Gastrocnemius medialis (tissue), 4 donors: ENCODE results near the gene CHN2. TPM values are rescaled to one million over a fixed set of nuclear protein-coding genes. Genes with fewer than 3 reads are reported as not detected.

Source experiments
- ATAC-seq, 2 donors: fragments of 150-250 bp; one replicate each; pipeline ENCODE4 v1.9.1; 2016
- DNase-seq, 2 donors: peaks; one replicate each; pipeline ENCODE4 v3.0.0-alpha.2; 2019
- H3K27ac ChIP-seq, 4 donors: fragments of 200-600 bp; sonication (generic); 1 replicate in 1 of 4; 2 replicates in 3 of 4; pipeline ENCODE4 v1.5.1; 2016 to 2018; ENCODE audit warnings: mild to moderate bottlenecking in 2 of 4, moderate library complexity in 1 of 4
- H3K27me3 ChIP-seq, 3 donors: fragments of 200-600 bp; sonication (generic) in 2 of 3; 1 replicate in 1 of 3; 2 replicates in 2 of 3; pipeline versions ENCODE4 v1.5.1 to v1.6.0; 2016 to 2019; ENCODE audit warnings: mild to moderate bottlenecking in 1 of 3, moderate library complexity in 1 of 3
- H3K36me3 ChIP-seq, 2 donors: fragments of 200-600 bp; sonication (generic) in 1 of 2; one replicate each; pipeline ENCODE4 v1.5.1; 2017 to 2018
- H3K4me1 ChIP-seq, 2 donors: fragments of 200-600 bp; sonication (generic) in 1 of 2; one replicate each; pipeline ENCODE4 v1.5.1; 2016 to 2017; ENCODE audit warnings: mild to moderate bottlenecking in 2 of 2
- H3K4me3 ChIP-seq, 4 donors: fragments of 200-600 bp; sonication (generic) in 3 of 4; 1 replicate in 1 of 4; 2 replicates in 3 of 4; pipeline ENCODE4 v1.5.1; 2016 to 2019; ENCODE audit warnings: mild to moderate bottlenecking in 2 of 4
- H3K9me3 ChIP-seq, 3 donors: fragments of 200-600 bp; sonication (generic) in 2 of 3; 1 replicate in 1 of 3; 2 replicates in 2 of 3; pipeline ENCODE4 v1.5.1; 2016 to 2019
- POLR2A ChIP-seq, 2 donors: fragments of 450-650 bp; IDR thresholded peaks; one replicate each; pipeline ENCODE4 v1.6.1; 2017; ENCODE audit warnings: antibody characterized with exemption in 2 of 2, mild to moderate bottlenecking in 2 of 2, moderate library complexity in 2 of 2
- in situ Hi-C, 4 donors: fragments of 200-750 bp; cut with MboI; loops; one replicate each; pipeline versions ENCODE4 v1.15.0 to v1.8.0; 2017; ENCODE audit warnings: low sequenced_read_pairs in 4 of 4
- intact Hi-C: fragments of 100-400 bp; cut with DNase I; formaldehyde crosslinking; loops from one replicate; pipeline ENCODE4 v1.15.1; 2023; ENCODE audit warnings: low total_unique reads
- total RNA-seq, 4 donors: library from RNA; depleted of rRNA; stranded (reverse); fragments of >200 nt; gene quantifications; one replicate each; pipeline versions ENCODE4 v1.1.0 to v1.2.3, GENCODE V29; 2016
- TF ChIP-seq, protein P1 (sequence below), 5 experiments: fragments of 450-650 bp in 3 of 5; fragments of 200-600 bp in 2 of 5; sonication (generic) in 2 of 5; IDR thresholded peaks in 4 of 5; conservative IDR thresholded peaks in 1 of 5; 1 replicate in 4 of 5; 2 replicates in 1 of 5; pipeline ENCODE4 v1.5.1; 2016 to 2019; ENCODE audit warnings: antibody characterized with exemption in 5 of 5, mild to moderate bottlenecking in 3 of 5, moderate library complexity in 3 of 5

CHN2 gene
- total RNA-seq, 4 donors from 2014 or later, result 5.9 to 11.3 (median 8.2) TPM

GRCh38 chr7:29487424-29487823 lies 292.8 kb downstream of the CHN2 start:
- ATAC-seq (no peak), DNase-seq (no peak)
- Histone ChIP-seq H3K4me3 (no peak overlapping the region), H3K36me3 (no peaks in the 10 kb centered on the region), H3K4me1 (no peaks in the 10 kb centered on the region), H3K27me3 (no peaks in the 10 kb centered on the region), H3K9me3 (no peaks in the 10 kb centered on the region), H3K27ac (no peak overlapping the region)
- intact Hi-C loops (no loop called here), in situ Hi-C loops (no loop called here)
- TF ChIP-seq, protein P1, sequence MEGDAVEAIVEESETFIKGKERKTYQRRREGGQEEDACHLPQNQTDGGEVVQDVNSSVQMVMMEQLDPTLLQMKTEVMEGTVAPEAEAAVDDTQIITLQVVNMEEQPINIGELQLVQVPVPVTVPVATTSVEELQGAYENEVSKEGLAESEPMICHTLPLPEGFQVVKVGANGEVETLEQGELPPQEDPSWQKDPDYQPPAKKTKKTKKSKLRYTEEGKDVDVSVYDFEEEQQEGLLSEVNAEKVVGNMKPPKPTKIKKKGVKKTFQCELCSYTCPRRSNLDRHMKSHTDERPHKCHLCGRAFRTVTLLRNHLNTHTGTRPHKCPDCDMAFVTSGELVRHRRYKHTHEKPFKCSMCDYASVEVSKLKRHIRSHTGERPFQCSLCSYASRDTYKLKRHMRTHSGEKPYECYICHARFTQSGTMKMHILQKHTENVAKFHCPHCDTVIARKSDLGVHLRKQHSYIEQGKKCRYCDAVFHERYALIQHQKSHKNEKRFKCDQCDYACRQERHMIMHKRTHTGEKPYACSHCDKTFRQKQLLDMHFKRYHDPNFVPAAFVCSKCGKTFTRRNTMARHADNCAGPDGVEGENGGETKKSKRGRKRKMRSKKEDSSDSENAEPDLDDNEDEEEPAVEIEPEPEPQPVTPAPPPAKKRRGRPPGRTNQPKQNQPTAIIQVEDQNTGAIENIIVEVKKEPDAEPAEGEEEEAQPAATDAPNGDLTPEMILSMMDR (IDR thresholded peaks at IDR 0.05 in 4 of 5, conservative IDR thresholded peaks at IDR 0.05 in 1 of 5), result no peak
- TF ChIP-seq POLR2A (IDR thresholded peaks at IDR 0.05), result no peak

- ATAC-seq (no peak), DNase-seq (no peak)
- TF ChIP-seq, protein P1 (IDR thresholded peaks at IDR 0.05 in 4 of 5, conservative IDR thresholded peaks at IDR 0.05 in 1 of 5), result no peak
- no peak for TF ChIP-seq POLR2A (IDR thresholded peaks at IDR 0.05)
- H3K27ac ChIP-seq, result no peak overlapping the region
- intact Hi-C loops (no loop called here), in situ Hi-C loops (no loop called here)
- no peaks in the 10 kb centered on the region for H3K27me3 ChIP-seq
- H3K36me3 ChIP-seq, result no peaks in the 10 kb centered on the region
- H3K4me1 ChIP-seq, result no peaks in the 10 kb centered on the region
- no peak overlapping the region for H3K4me3 ChIP-seq
- no peaks in the 10 kb centered on the region for H3K9me3 ChIP-seq
Observed at GRCh38 chr7:29488203-29488970, 293.8 kb downstream of the CHN2 start.

DNA sequence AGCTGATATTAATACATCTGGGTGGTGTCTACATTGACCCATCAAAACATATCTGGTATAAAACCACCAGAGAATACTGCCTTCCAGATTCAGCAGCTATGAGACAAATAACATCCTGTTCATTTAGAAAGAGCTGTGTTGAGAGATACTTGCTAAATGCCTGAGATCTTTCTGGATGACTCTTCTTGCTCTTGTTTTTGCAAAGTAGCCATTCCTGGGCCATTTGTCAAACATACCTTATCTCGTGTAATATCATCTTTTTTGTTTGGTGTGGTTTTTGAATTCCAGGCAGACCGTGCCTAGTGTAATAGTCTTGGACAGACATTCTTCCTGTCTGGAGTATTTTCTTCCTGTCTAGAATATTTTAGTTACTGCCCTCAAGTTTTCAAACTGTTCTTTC lies 294.4 kb downstream of the CHN2 start:
- no peaks in the 10 kb centered on the region for H3K9me3 ChIP-seq
- intact Hi-C loops, result no loop called here
- no peak overlapping the region for H3K27ac ChIP-seq
- no peaks in the 10 kb centered on the region for H3K36me3 ChIP-seq
- no peaks in the 10 kb centered on the region for H3K4me1 ChIP-seq
- no peaks in the 10 kb centered on the region for H3K27me3 ChIP-seq
- in situ Hi-C loops, result no loop called here
- no peak for TF ChIP-seq POLR2A (IDR thresholded peaks at IDR 0.05)
- TF ChIP-seq, protein P1 (IDR thresholded peaks at IDR 0.05 in 4 of 5, conservative IDR thresholded peaks at IDR 0.05 in 1 of 5), result no peak
- DNase-seq, result no peak
- ATAC-seq, result no peak
- no peak overlapping the region for H3K4me3 ChIP-seq

- no peak overlapping the region for H3K27ac ChIP-seq
- no peaks in the 10 kb centered on the region for H3K36me3 ChIP-seq
- in situ Hi-C loops, result no loop called here
- intact Hi-C loops, result no loop called here
- no peaks in the 10 kb centered on the region for H3K9me3 ChIP-seq
- H3K4me3 ChIP-seq, result no peak overlapping the region
- no peak for DNase-seq
- H3K27me3 ChIP-seq, result no peaks in the 10 kb centered on the region
- TF ChIP-seq, protein P1 (IDR thresholded peaks at IDR 0.05 in 4 of 5, conservative IDR thresholded peaks at IDR 0.05 in 1 of 5), result no peak
- no peak for TF ChIP-seq POLR2A (IDR thresholded peaks at IDR 0.05)
- no peak for ATAC-seq
- H3K4me1 ChIP-seq, result no peaks in the 10 kb centered on the region
Observed at GRCh38 chr7:29490094-29490607, 295.6 kb downstream of the CHN2 start.
